Endothelial cell of umbilical vein (primary cell): ENCODE results near the gene PLEKHG3. TPM values are rescaled to one million over a fixed set of nuclear protein-coding genes. Genes with fewer than 3 reads are reported as not detected.

Experiments
- BruUV-seq: library from RNA; stranded (reverse); fragments of 400-500 nt; replicated peaks from 2 replicates; lab custom pipeline; 2021; lab: Mats Ljungman, UMichigan
- CTCF ChIA-PET: fragments of 300-600, 350-600 bp; sonication (Branson Sonifier 250); formaldehyde crosslinking; loops from one replicate; lab custom pipeline; 2021; ENCODE audit warnings: antibody characterized with exemption, inconsistent platforms; lab: Charles Lee
- POLR2A ChIA-PET: fragments of 300-600, 350-600 bp; sonication (Branson Sonifier 250); formaldehyde crosslinking; loops from one replicate; lab custom pipeline; 2021; ENCODE audit warnings: antibody characterized with exemption, inconsistent platforms; lab: Charles Lee
- DNase-seq: peaks from one replicate; pipeline ENCODE4 v3.0.0-alpha.2; 2011; ENCODE audit warnings: low read depth, low spot score
- FAIRE-seq: peaks from 2 replicates; lab custom pipeline; 2011; peaks lifted over from hg19 to GRCh38; lab: Jason Lieb, UNC
- H2AFZ ChIP-seq: 2 replicates; pipeline ENCODE4 v1.6.0; 2012; ENCODE audit warnings: low read depth, low read length, control low read depth, inconsistent platforms
- H3K27ac ChIP-seq: 2 replicates; pipeline ENCODE4 v1.5.1; 2011; ENCODE audit warnings: low read depth, mild to moderate bottlenecking, control low read depth, low read length, moderate library complexity; ENCODE audit not compliant: insufficient read depth
- H3K27me3 ChIP-seq, 2 experiments: 2 replicates each; pipeline versions ENCODE4 v1.6.0 to v1.6.1; 2011; ENCODE audit warnings: low read length in 2 of 2, mixed read lengths in 1 of 2; ENCODE audit not compliant: control insufficient read depth in 2 of 2, insufficient read depth in 2 of 2
- H3K36me3 ChIP-seq, 2 experiments: 2 replicates in 1 of 2; 3 replicates in 1 of 2; pipeline ENCODE4 v1.5.1; 2011; ENCODE audit warnings: low read length in 2 of 2, mild to moderate bottlenecking in 1 of 2, moderate library complexity in 1 of 2; ENCODE audit not compliant: control insufficient read depth in 2 of 2, insufficient read depth in 2 of 2; ENCODE audit errors: extremely low read depth in 1 of 2
- H3K4me1 ChIP-seq: 3 replicates; pipeline ENCODE4 v1.5.1; 2011; ENCODE audit warnings: mild to moderate bottlenecking, low read length; ENCODE audit not compliant: control insufficient read depth, insufficient read depth; ENCODE audit errors: extremely low read depth
- H3K4me2 ChIP-seq: 2 replicates; pipeline ENCODE4 v1.6.1; 2011; ENCODE audit warnings: low read length, control low read depth, mixed read lengths; ENCODE audit not compliant: insufficient read depth
- H3K4me3 ChIP-seq, 3 experiments: fragments of 200-600 bp in 1 of 3; sonication (generic), shearing (Covaris generic) in 1 of 3; replicated peaks in 1 of 3; 2 replicates each; pipeline ENCODE4 v1.5.1; 2011 to 2016; ENCODE audit warnings: control low read depth in 3 of 3, low read length in 3 of 3, mild to moderate bottlenecking in 2 of 3, inconsistent platforms in 1 of 3, low read depth in 1 of 3, moderate library complexity in 1 of 3; ENCODE audit not compliant: insufficient read depth in 1 of 3
- H3K79me2 ChIP-seq: 2 replicates; pipeline ENCODE4 v1.6.0; 2012; ENCODE audit warnings: low read length, inconsistent platforms; ENCODE audit not compliant: control insufficient read depth, insufficient read depth
- H3K9ac ChIP-seq: replicated peaks from 2 replicates; pipeline ENCODE3; 2011; ENCODE audit warnings: low read length, control low read depth; ENCODE audit not compliant: insufficient read depth; ENCODE audit errors: extremely low read depth
- H3K9me1 ChIP-seq: replicated peaks from 3 replicates; pipeline ENCODE4 v1.6.0; 2011; ENCODE audit warnings: mild to moderate bottlenecking, low read length; ENCODE audit not compliant: control insufficient read depth, insufficient read depth; ENCODE audit errors: extremely low read depth
- H3K9me3 ChIP-seq: replicated peaks from 2 replicates; pipeline ENCODE4 v1.5.1; 2012; ENCODE audit warnings: low read length, inconsistent platforms; ENCODE audit not compliant: control insufficient read depth, insufficient read depth
- H4K20me1 ChIP-seq: replicated peaks from 2 replicates; pipeline ENCODE3; 2011; ENCODE audit warnings: mild to moderate bottlenecking, low read length; ENCODE audit not compliant: control insufficient read depth, insufficient read depth; ENCODE audit errors: extremely low read depth
- EZH2 ChIP-seq: IDR thresholded peaks from 2 replicates; pipeline ENCODE4 v1.6.1; 2012; ENCODE audit warnings: borderline replicate concordance, low read depth, mild to moderate bottlenecking, moderate library complexity, low read length, inconsistent platforms; ENCODE audit not compliant: severe bottlenecking
- FOS ChIP-seq: IDR thresholded peaks from 2 replicates; pipeline ENCODE4 v1.6.1; 2011; ENCODE audit warnings: mild to moderate bottlenecking, low read length, moderate library complexity, borderline replicate concordance; ENCODE audit not compliant: insufficient read depth
- GATA2 ChIP-seq: IDR thresholded peaks from 2 replicates; pipeline ENCODE4 v1.7.0; 2011; ENCODE audit warnings: low read depth, mild to moderate bottlenecking, moderate library complexity, mixed read lengths, low read length; ENCODE audit not compliant: insufficient read length, insufficient read depth
- JUN ChIP-seq: IDR thresholded peaks from 2 replicates; pipeline ENCODE4 v1.6.1; 2011; ENCODE audit warnings: borderline replicate concordance, low read depth; ENCODE audit not compliant: insufficient read length, insufficient read depth
- MYC ChIP-seq: IDR thresholded peaks from one replicate; pipeline ENCODE4 v1.6.1; 2011; ENCODE audit warnings: mild to moderate bottlenecking, low read depth, low read length
- POLR2A ChIP-seq: IDR thresholded peaks from 2 replicates; pipeline ENCODE4 v1.6.1; 2012; ENCODE audit warnings: low read depth, mild to moderate bottlenecking, control low read depth, low read length
- POLR2AphosphoS5 ChIP-seq: IDR thresholded peaks from 2 replicates; pipeline ENCODE4 v1.6.1; 2012; ENCODE audit warnings: low read depth, mild to moderate bottlenecking, control low read depth, low read length, moderate library complexity; ENCODE audit not compliant: insufficient read depth
- dilution Hi-C: fragments of 300-500 bp; cut with MboI; formaldehyde crosslinking; loops from one replicate; pipeline ENCODE4 v1.15.0; 2019; ENCODE audit warnings: low sequenced_read_pairs; ENCODE audit not compliant: extremely low pct_ligation_motif_present
- intact Hi-C: fragments of 100-400 bp; cut with micrococcal nuclease; formaldehyde crosslinking; loops from one replicate; pipeline ENCODE4 v1.10.0; 2022
- polyA plus RNA-seq, 4 experiments: library from polyadenylated mRNA; depleted of rRNA in 3 of 4; stranded (reverse) in 3 of 4; unstranded in 1 of 4; fragments of >200 nt; gene quantifications; 2 replicates each; pipeline versions ENCODE4 v1.2.1 to v1.2.3, GENCODE V29; 2011 to 2012; ENCODE audit warnings: missing spikeins in 1 of 4
- total RNA-seq: library from RNA; stranded (reverse); gene quantifications from 2 replicates; pipeline ENCODE4 v1.2.3, GENCODE V29; 2021
- TF ChIP-seq, protein P1 (sequence below), 2 donors: IDR thresholded peaks; 1 replicate in 1 of 2; 2 replicates in 1 of 2; pipeline ENCODE4 v1.5.1; 2011; ENCODE audit warnings: low read length in 2 of 2, mild to moderate bottlenecking in 2 of 2, moderate library complexity in 2 of 2, control low read depth in 1 of 2, inconsistent platforms in 1 of 2, low read depth in 1 of 2; ENCODE audit not compliant: insufficient read depth in 1 of 2; ENCODE audit errors: extremely low read depth in 1 of 2
- TF ChIP-seq, protein P2 (sequence below): IDR thresholded peaks from 2 replicates; pipeline ENCODE4 v1.6.1; 2011; ENCODE audit not compliant: insufficient read depth, insufficient read length

Gene PLEKHG3
- total and polyA plus RNA-seq, 2 donors (not counting 3 experiments of a cell fraction or from before 2014, with no cell fraction given), result 6.6 to 8.0 TPM

DNA sequence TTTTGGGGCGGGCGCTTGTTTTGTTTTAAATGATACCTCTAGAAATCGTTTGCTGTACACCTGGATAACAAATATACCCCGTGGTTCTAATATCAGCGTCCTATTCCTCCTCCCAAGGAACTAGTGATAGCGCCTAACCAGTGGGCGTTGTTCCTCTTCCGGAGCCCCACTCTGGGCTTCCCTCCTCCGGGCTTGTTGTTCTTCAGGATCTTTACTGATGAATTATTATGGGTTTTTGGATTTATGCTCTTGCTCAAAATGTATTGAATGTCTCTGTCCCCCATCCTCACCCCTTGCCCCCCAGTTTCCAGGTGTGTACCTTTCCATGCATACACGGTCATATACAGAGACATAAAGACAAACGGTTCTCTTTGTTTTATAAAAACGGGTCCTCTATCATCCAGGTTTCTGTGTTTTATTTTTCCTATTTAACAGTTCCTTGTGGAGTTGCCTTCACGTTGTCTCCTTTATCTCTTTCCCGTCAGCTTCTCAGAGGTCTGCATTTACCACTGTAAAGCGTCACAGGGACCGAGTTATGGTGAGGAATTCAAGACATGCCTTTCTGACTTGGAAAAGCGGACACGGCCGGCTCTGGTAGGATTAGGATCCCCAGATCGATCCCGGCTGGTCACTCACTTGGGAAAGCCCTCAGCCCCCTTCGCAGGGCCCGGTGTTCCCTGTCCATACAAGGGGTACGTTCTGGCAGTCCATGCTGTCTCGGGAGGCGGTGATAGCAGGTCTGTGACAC lies 655 bp upstream of the PLEKHG3 start:
- CTCF ChIA-PET, result interaction anchor here (0.9 to 1.7 kb wide), 9 partner anchors 11 to 163 kb away, joined by 3 to 9 read pairs (median 3); partner anchors contain the start of gene HSPA2
- peak; percentile 10 for DNase-seq
- peaks cover 26 to 41% of the 10 kb centered on the region in 2 experiments for H3K27me3 ChIP-seq
- H3K27ac ChIP-seq, result no peak overlapping the region
- peak; percentile 43 for FAIRE-seq
- H3K9me1 ChIP-seq, result no peaks in the 10 kb centered on the region
- peaks cover 21% of the 10 kb centered on the region for H3K4me1 ChIP-seq
- H3K36me3 ChIP-seq, result no peaks in the 10 kb centered on the region
- no peak overlapping the region for H3K9ac ChIP-seq
- no peaks in the 10 kb centered on the region for H4K20me1 ChIP-seq
- H3K4me2 ChIP-seq, result peak overlapping the region; percentile 90
- no peaks in the 10 kb centered on the region for H3K9me3 ChIP-seq
- peak overlapping the region; percentile 76 for H2AFZ ChIP-seq
- intact Hi-C loops, result loop anchor here (2.0 kb wide), 1 partner anchor 59 kb away; no protein-coding TSS in a partner anchor
- TF ChIP-seq JUN (no peak), POLR2AphosphoS5 (no peak), MYC (no peak), FOS (no peak), EZH2 (no peak), POLR2A (no peak), GATA2 (no peak)
- TF ChIP-seq, protein P1, sequence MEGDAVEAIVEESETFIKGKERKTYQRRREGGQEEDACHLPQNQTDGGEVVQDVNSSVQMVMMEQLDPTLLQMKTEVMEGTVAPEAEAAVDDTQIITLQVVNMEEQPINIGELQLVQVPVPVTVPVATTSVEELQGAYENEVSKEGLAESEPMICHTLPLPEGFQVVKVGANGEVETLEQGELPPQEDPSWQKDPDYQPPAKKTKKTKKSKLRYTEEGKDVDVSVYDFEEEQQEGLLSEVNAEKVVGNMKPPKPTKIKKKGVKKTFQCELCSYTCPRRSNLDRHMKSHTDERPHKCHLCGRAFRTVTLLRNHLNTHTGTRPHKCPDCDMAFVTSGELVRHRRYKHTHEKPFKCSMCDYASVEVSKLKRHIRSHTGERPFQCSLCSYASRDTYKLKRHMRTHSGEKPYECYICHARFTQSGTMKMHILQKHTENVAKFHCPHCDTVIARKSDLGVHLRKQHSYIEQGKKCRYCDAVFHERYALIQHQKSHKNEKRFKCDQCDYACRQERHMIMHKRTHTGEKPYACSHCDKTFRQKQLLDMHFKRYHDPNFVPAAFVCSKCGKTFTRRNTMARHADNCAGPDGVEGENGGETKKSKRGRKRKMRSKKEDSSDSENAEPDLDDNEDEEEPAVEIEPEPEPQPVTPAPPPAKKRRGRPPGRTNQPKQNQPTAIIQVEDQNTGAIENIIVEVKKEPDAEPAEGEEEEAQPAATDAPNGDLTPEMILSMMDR (IDR thresholded peaks at IDR 0.05; ENCODE audit: extremely low read depth in 1 of 2, insufficient read depth in 1 of 2, low read depth in 1 of 2, low read length in 2 of 2), result no peak
- TF ChIP-seq, protein P2, sequence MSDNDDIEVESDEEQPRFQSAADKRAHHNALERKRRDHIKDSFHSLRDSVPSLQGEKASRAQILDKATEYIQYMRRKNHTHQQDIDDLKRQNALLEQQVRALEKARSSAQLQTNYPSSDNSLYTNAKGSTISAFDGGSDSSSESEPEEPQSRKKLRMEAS, result no peak
- dilution Hi-C loops, result no loop called here
- BruUV-seq, result no TSS peak
- POLR2A ChIA-PET, result no interaction called here
- peaks cover 2% of the 10 kb centered on the region for H3K79me2 ChIP-seq
- peak overlapping the region; percentile 78 to 94 (median 84) for H3K4me3 ChIP-seq
